NCI-H2107 treated with DMSO at 0.1 percent for 48 hours (cell line): ENCODE results near the gene CCDC184.
"Not testable (repeated sequence)": the region's sequence is repeated elsewhere in the genome, so short reads cannot be mapped to it uniquely, and the experiment has no call there.

Experiments
- DNase-seq: peaks from one replicate; lab custom pipeline; 2025; ENCODE audit not compliant: unreplicated experiment; lab: John Stamatoyannopoulos, UW

Gene CCDC184

DNA sequence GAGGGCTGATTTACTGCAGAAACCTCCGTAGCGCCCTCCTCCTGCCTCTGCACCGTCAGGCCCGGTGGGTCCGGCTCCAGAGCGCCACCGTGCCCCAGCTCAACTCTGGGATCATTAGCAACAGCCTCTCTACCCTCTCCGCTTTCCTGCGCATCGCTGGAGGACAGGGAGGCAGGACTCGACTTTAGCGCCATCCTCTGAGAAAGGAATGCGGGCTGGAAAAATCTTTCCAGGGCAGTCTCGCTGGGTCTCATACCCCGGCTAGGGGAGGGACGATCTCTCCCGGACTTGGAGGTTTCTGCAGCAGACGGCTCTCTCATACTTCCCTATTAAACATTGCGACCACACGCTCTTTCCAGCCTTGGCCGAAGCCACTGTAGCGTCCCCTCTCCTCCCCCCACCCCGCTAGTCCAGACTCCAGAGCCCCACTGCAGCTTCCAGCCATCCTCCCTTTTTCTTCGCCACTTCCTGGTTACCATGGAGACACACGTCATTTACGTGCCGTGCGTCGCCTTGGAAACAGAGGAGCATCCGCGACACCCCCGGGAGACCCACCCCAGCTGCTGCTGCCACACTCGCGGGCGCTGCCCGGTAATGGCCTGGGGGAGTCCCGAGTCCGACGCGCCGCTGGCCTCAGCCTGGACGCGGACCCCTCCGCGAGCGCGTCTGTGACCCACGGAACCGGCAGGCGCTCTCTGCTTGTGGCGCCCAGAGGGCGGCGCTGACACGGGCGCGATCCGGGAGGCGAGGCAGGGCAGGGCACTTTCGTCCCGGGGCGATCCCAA lies at the start of gene CCDC184:
TSS of gene CCDC184 (plus strand) at position 554 of the 785 bp plus-strand sequence. CDS start 479 bp downstream, outside the sequence.
- DNase-seq, result peak; percentile 35

DNA sequence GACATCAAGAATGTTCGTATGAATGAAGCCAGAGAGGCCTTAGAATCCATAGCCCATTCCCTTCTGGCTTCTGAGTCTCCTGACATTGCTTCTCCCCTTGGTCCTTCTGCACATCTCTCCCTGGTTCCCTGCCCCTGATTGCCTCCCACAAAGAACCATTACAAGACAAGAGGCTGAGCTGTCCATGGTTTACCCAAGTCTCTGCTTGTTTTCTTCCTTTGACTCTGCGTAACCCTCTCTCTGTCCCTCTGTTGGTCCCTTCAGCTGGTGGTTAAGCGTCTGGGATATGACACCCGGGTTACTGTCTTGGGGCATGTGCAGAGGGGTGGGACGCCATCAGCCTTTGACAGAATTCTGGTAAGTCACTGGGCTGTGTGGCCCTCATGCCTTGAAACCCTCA lies 48.4 kb upstream of the CCDC184 start:
- no peak for DNase-seq

DNA sequence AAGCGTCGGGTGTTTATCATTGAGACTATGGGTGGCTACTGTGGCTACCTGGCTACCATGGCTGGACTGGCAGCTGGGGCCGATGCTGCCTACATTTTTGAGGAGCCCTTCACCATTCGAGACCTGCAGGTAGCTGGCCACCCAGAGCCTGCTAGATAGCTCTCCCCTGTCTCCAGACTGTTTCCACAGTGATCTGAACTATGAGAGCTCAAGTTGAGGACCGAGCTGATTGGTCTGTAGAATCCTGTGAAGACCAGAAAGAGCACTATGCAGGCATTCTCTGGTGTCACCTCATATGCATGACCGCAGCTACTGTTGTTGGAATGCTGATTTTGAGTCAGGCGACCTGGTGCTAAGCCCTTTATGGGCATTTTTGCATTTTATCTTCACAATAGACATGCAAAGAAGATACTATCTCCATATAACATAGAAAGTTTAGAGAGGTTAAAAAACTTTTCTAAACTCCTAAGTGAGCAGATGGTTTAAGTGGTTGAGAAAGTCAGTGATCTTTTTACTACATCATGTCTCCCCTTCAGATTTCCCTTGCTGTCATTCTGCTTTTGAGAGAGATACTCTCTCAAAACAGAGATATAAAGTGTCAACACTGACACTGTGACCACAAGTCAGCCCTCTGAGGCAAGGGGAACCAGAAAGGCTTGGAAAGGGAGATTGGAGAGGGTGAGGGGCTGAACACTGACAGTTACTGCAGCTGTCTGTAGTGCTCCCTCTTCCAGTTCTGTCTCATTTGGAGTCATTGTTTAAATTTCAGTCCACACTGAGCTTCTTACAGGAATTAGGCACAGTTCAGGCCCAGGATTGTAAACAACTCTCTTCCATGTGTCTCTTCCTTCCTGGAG lies 40.4 kb upstream of the CCDC184 start:
- no peak for DNase-seq

DNA sequence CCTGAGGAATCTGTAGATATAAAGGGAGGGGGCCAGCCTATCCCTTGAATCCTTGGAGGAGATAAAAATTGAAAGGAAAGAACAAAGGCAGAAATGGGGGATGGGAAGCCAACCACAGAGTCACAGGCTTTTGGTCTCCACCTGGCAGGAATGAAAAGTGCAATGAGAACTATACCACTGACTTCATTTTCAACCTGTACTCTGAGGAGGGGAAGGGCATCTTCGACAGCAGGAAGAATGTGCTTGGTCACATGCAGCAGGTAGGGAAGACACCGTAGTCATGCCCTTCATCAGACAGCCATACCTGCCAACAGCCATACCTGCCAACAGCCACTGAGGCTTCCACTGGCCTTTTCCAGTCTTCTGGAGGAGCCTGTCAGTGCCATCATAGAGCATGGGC lies 39.5 kb upstream of the CCDC184 start:
- DNase-seq, result no peak

DNA sequence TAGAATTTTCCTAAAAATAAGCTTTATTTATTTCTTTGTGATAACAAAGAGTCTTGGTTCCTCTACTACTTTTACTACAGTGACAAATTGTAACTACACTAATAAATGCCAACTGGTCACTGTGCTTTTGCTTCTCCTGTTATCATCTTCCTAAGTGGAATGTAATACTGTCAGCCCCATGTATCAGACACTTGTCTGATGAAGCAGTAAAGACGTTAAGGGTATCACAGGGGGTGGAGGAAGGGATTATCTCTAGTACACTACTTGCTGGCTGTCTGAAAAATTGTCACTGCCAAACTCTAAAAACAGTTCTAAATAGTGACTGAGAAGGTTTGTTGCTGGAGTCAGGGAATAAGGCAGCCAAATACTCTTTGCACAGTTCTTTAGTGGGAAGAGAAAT lies 37.5 kb upstream of the CCDC184 start:
- DNase-seq, result no peak

DNA sequence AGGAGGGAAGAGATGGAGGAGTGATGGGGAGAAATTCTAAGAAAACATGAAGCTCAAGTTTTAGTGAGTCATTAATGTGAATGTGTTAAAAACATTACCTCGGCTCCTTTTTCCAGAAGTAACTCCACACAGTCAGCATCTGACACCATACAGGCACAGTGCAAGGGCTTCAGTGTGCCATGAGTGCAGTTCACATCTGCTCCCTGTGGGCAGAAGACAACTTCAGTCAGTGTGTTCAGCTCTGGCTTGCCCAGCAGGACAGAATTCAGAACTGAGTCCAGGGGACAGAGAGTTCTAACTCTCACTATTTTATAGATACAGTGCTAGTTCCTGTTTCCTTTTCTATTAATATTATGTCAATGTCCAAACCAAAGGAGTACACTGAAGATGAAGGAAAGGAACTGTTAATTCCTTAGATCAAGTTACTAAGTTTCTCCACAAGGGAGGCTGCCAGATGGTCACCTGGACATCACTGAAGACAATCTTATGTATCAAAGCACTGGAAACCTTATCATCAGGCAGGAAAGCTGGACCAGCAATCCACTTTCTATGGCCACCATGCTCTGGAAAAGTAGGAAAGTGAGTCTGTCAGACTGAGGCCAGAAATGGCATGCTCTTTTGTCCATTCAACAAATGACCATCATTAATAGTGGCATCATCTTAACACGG lies 32.2 kb upstream of the CCDC184 start:
- DNase-seq, result no peak

DNA sequence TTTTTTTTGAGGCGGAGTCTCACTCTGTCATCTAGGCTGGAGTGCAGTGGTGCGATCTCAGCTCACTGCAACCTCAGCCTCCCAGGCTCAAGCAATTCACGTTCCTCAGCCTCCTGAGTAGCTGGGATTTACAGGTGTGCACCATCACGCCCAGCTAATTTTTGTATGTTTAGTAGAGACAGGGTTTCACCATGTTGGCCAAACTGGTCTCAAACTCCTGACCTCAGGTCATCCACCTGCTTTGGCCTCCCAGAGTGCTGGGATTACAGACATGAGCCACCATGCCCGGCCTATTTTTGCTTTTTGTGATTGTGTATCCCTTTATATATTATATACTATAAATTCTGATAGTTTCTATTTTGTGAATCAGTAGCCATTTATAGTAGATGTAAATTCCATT lies 27.7 kb upstream of the CCDC184 start:
- DNase-seq, result not testable (repeated sequence)

DNA sequence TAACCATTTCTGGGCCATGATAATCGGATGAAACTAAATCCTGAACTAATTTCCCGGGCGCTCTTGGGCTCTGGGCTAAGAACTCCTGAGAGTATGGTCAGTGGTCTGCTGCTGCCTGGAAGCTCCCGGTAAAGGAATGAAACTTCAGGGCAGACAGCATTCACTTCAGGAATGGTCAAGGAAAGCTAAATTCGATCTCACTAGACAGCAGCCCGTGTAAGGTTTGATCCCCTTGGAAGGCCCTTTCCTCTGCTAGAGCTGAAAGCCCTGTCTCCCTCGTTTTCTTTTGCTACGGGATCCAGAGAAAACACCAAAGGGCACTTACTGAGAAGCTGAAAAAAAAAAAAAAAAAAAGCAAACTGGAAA lies 26.8 kb upstream of the CCDC184 start:
- DNase-seq, result no peak

DNA sequence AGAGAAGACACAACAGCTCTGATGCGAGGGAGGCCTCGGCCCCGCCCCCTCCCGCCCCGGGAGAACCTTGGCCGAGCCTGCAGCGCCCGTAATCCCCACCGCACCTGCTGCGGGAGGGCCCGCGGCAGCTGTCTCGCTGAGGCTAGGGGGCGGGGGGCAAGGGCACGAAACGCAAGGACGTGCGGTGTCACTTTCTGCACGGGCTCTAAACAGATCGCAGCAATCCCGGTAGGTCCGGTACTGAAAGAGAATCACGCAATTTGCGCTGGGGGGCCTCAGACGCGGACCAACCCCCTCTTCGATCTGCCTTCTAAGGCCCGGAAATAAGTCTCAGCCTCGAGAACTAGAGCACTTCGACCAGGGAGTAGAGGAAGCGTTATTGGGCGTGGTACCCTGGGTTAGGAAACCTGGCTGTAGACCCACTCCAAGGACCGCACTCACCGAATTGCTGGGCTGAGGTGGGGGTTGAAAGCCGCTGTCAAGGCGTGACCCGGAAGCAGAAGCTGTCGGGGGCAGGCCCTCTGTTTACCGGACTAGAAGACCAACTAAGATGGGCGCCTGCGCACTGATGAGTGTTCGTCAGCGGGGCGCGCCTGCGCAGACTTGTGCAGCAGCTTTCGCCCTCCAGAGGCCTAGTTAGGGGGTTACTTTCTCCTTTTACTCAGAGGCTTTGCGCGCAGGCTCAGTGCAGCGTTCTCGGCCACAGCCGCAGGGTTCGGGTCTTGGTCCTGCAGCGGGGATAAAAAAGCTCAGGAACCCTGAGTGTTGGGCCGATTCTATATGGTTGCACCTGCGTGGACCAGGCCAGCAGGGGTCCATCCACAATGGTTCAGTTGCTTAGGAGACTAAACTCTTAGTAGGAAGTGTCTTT lies 26.2 kb upstream of the CCDC184 start, which contains the start of gene ASB8:
TSS of gene ASB8 (minus strand) at position 498 of the 871 bp plus-strand sequence. CDS start 4,019 bp downstream, outside the sequence.
- DNase-seq, result peak; percentile 99

DNA sequence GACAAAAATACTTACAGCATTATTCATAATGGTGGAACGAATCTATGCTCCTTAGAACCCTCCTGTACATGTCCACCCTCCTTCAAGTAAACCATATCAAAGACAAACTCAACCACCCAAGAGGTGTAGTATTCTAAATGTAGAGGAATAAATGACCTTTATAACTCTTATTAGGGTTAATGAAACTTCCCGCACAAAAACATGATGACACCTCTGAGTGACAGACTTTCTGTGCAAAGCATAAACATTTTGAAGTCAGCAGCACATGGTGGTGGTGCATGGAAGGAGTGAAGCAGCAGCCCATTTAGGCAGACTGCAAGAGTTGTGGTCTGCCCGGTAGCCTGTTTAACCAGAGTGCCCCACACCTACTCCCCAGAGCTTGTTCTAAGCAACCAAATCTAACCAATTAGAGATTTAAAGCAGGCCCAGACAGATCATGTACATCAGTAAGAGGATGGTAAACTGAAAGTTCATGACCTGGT lies 25.5 kb upstream of the CCDC184 start:
- DNase-seq, result no peak

DNA sequence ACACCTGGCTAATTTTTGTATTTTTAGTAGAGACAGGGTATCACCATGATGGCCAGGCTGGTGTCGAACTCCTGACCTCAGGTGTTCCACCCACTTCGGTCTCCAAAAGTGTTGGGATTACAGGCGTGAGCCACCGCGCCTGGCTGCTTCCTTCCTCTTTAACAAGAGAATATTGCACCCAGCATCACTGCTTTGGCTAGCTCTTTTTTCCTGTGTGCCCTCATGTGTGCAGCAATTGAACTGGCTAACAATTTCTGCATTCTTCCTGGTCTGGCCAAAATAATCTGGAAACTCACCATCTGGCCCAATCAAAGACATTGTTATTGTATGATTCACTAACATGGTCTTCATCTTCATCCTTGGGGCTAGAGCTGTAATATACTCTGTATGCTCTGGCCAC lies 23.4 kb upstream of the CCDC184 start:
- no peak for DNase-seq

DNA sequence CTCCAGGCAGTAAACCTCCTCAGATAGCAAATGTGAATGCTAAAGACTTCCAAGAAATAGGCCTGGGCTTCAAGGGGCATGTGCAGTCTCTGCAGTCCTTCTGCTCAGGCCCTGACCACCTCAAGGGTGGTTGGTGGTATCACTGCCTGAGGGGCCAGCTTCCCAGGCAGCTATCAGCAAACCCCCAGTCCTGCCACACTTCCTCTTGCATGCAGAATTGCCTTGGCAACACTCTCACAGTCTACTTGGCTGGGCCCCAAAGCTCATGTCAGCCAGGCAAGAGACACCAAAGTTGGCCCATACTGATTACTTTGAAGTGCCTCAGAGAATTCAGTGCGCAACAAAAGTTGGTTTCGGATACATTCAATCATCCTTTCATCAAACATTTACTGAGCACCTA lies 22.6 kb upstream of the CCDC184 start:
- DNase-seq, result no peak

DNA sequence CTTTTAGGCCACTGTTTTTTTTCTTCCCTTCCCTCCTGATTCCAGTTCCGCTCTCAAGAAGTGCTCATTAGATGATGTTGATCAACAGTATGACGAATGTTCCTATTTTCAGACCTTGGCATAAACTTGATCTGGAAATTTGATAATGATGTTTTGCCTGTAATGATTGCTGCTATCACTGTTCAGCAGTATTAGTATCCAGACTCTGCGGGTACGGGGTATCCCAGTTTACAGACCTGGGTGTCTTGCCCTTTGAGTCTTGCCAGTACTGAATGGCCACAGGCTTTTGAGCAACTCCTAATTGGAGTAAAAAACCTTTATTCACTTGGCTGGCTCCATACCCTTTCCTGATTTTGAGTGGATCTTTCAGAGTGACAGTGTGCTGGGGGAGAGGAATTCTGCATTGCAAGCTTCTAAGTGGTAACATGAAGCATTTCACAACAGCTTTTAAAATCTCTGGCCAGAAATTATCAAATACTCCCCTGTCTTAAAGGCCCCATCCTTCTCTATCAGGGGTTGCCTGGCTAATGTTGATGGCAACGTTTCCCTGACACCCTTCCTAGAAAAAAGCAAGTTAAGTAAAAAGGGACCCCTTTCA lies 20.2 kb upstream of the CCDC184 start:
- no peak for DNase-seq

DNA sequence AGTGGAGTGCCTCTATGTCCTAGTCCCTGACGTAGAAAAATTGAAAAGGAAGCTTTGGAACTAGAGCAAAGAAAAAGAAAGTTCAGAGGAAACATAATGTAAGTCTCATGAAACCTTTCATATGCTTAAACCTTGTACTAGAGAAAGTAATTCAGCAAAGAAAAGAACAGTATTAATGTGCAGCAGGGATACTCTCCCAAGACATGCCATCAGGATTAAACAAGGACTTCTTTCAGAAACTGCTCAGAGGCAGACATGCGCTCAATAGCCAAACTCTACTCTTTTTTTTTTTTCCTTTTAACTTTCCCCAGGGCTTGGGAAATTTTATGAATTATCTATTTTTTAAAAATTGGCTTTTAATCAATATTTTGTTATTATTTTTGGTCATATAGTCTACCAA lies 19.0 kb upstream of the CCDC184 start:
- DNase-seq, result no peak

DNA sequence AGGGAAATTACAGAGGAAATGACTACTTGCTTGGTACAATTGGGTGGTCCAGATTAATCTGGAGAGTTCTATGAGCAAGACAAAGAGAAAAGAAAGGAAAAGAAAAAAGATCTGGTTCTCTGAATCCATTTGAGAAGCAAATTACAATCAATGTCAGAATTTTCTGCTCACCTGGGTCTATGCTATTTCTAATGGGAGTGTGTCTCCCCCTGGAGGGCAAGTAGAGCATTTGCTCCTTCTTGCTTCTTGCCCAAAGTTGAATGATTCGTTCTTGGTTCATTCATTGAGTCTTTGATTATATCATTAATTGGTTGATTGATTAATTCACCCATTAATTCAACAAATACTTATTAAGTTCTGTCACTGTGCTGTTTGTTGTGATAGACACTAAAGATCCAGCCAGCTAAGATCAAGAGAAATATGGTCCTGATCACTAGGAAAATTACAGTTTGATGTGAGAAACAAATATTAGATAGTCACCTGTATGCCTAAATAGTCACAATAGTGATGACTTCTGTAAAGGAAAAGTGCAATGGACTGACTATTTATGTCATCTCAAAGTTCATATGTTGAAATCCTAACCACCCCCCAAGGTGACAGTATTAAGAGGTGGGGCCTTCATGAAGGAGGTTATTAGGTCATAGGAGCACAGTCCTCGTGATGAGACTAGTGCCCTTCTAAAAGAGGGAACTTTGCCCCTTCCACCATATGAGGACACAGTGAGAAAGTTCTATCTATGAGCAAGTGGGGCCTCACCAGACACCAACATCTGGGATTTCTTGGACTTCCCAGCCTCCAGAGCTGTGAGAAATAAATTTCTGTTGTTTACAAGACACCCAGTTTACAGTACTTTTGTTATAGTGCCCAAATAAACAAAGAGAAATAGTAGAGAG lies 18.1 kb upstream of the CCDC184 start:
- DNase-seq, result peak; percentile 52

DNA sequence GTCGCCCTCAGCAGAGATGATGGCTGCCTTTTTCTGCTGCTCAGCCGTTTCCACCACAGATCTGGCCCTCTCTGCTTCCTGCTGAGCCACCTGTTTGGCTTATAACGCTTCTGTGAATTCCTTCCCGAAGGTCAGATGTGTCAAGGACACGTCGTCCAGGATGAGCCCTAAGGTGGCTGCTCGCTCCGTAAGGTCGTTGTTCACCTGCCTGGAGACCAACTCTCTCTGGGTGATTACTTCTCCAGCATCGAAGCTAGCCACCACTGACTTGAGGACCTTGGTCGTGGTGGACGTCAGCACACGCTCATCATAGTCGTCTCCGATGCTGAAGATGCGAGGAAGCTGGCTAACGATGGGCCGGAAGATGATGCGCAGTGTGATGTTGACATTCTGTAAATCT lies 14.4 kb upstream of the CCDC184 start:
- DNase-seq, result no peak

DNA sequence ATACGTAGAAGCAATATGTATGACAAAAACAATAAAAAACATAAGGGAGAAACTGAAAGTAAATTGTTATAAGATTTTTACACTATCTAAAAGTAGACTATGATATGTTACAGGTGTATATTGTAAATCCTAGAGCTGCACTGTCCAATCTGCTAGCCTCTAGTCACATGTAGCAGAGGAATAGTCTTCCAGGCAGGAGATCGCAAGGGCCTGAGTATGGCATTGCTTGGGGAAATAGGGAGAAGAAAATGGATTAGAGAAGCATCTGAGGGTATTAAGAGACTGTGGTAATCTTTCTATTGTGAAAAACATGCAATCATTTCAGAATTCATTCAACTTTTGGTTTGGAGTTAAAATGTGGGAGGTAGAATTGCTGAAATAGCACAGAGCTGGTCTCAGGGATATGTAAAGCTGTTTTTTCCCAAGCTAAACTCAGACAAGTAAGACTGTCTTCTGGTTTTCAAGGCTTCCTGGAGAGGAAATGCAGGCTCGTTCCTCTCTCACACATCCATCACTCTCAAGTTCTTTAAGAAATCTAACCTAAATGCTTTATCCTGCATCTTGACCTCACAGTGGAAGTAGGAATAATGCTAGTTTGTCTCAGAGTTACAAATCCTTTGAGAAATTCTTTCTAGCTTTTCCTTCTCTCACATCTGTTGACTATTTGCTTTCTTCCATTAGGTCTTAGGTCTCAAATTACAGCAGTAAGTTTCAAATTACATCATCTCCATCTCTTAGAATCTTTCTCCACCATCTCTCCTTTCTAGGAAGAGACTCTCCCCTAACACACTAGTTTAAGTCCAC lies 7.6 kb upstream of the CCDC184 start:
- DNase-seq, result peak; percentile 30

DNA sequence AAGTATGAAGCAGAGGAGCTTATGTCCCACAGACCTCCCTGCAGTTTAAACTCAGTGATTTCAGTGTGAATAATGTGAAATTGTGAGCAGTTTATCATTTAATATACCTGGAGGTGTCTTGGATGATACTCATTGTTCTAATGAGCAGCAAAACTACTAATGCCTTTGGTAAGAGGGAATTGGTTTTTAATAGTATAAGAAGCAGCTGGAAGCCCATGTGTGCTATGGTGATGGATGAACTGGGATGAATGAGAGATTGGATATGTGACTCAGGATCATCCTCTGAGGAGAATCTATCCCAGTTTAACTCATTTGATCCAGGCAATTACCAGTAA lies 7.1 kb upstream of the CCDC184 start:
- no peak for DNase-seq
